HepG2 (cell line): ENCODE measurements around the gene WTAP. TPM values are rescaled to one million over a fixed set of nuclear protein-coding genes. Genes with fewer than 3 reads are reported as not detected.

Experiments
- ARID2 ChIP-seq: sonication (generic); formaldehyde crosslinking; IDR thresholded peaks from 2 replicates; pipeline ENCODE4 v1.8.1; 2022; ENCODE audit warnings: mild to moderate bottlenecking, missing genetic modification reagents, borderline replicate concordance
- BORCS8-MEF2B ChIP-seq: sonication (generic); formaldehyde crosslinking; IDR thresholded peaks from 2 replicates; pipeline ENCODE4 v1.8.0; 2022; ENCODE audit warnings: mild to moderate bottlenecking, missing genetic modification reagents
- CCDC6 ChIP-seq: sonication (generic); formaldehyde crosslinking; IDR thresholded peaks from 2 replicates; pipeline ENCODE4 v1.8.1; 2022; ENCODE audit warnings: mild to moderate bottlenecking, missing genetic modification reagents, moderate library complexity
- GABPA ChIP-seq, 2 experiments: IDR thresholded peaks; 2 replicates each; pipeline ENCODE4 v1.6.1; 2011 to 2016; ENCODE audit warnings: low read depth in 2 of 2, low read length in 1 of 2, missing biosample characterization in 1 of 2, missing genetic modification characterization in 1 of 2
- GATAD2A ChIP-seq: IDR thresholded peaks from 2 replicates; pipeline ENCODE4 v1.6.1; 2016
- HNF4A ChIP-seq: sonication (generic); formaldehyde crosslinking; IDR thresholded peaks from 2 replicates; pipeline ENCODE4 v1.4.0; 2020; ENCODE audit warnings: missing genetic modification reagents
- KLF9 ChIP-seq: IDR thresholded peaks from 2 replicates; pipeline ENCODE4 v1.6.1; 2016; ENCODE audit warnings: low read depth
- MBD4 ChIP-seq: IDR thresholded peaks from 2 replicates; pipeline ENCODE4 v1.6.1; 2012; ENCODE audit warnings: low read length, inconsistent platforms, borderline replicate concordance
- MED1 ChIP-seq: sonication (generic); formaldehyde crosslinking; IDR thresholded peaks from 2 replicates; pipeline ENCODE4 v1.4.0; 2020; ENCODE audit warnings: missing genetic modification reagents
- MEF2D ChIP-seq: sonication (generic); formaldehyde crosslinking; IDR thresholded peaks from 2 replicates; pipeline ENCODE4 v1.5.1; 2020; ENCODE audit warnings: mild to moderate bottlenecking, missing genetic modification reagents
- MIXL1 ChIP-seq: IDR thresholded peaks from 2 replicates; pipeline ENCODE4 v1.6.1; 2016
- NCOA5 ChIP-seq: sonication (generic); formaldehyde crosslinking; IDR thresholded peaks from 2 replicates; pipeline ENCODE4 v1.4.0; 2020; ENCODE audit warnings: missing genetic modification reagents
- NR2F6 ChIP-seq, 2 experiments: IDR thresholded peaks; 2 replicates each; pipeline ENCODE4 v1.6.1; 2016; ENCODE audit warnings: antibody characterized with exemption in 1 of 2, mild to moderate bottlenecking in 1 of 2
- PITX1 ChIP-seq: sonication (generic); formaldehyde crosslinking; IDR thresholded peaks from 2 replicates; pipeline ENCODE4 v1.5.1; 2020; ENCODE audit warnings: mild to moderate bottlenecking, missing genetic modification reagents
- POLR2A ChIP-seq, 2 experiments: IDR thresholded peaks; 2 replicates each; pipeline ENCODE4 v1.6.1; 2011; ENCODE audit warnings: low read depth in 2 of 2, low read length in 2 of 2, mild to moderate bottlenecking in 1 of 2, moderate library complexity in 1 of 2; ENCODE audit not compliant: insufficient read depth in 1 of 2
- THAP11 ChIP-seq: IDR thresholded peaks from 2 replicates; pipeline ENCODE4 v1.6.1; 2016; ENCODE audit warnings: missing biosample characterization, missing genetic modification reagents
- YEATS4 ChIP-seq: sonication (generic); formaldehyde crosslinking; IDR thresholded peaks from 2 replicates; pipeline ENCODE4 v1.4.0; 2020; ENCODE audit warnings: missing genetic modification reagents, borderline replicate concordance
- ZNF296 ChIP-seq: sonication (generic); formaldehyde crosslinking; conservative IDR thresholded peaks from 2 replicates; pipeline ENCODE4 v1.5.0; 2020; ENCODE audit warnings: mild to moderate bottlenecking, missing genetic modification reagents
- ZNF431 ChIP-seq: sonication (generic); formaldehyde crosslinking; IDR thresholded peaks from 2 replicates; pipeline ENCODE4 v1.9.0; 2022; ENCODE audit warnings: missing genetic modification reagents, low read depth, mild to moderate bottlenecking, borderline replicate concordance
- ZNF501 ChIP-seq: sonication (generic); formaldehyde crosslinking; IDR thresholded peaks from 2 replicates; pipeline ENCODE4 v1.5.1; 2020; ENCODE audit warnings: mild to moderate bottlenecking, moderate library complexity, missing genetic modification reagents
- polyA plus RNA-seq, 8 experiments: library from polyadenylated mRNA; depleted of rRNA in 3 of 8; stranded (reverse) in 7 of 8; unstranded in 1 of 8; fragments of >200 nt; fragmentation: Illumina TruSeq in 4 of 8; extraction: Trizol in 4 of 8; gene quantifications; 2 replicates each; pipeline versions ENCODE4 v1.2.1 to v1.2.3, GENCODE V29; 2011 to 2016; ENCODE audit warnings: low read depth in 4 of 8, missing spikeins in 1 of 8, mixed read lengths in 1 of 8; ENCODE audit not compliant: insufficient read depth in 1 of 8
- total RNA-seq, 5 experiments: library from RNA; depleted of rRNA; stranded (reverse); fragments of >200 nt; fragmentation: Illumina TruSeq; extraction: Trizol; gene quantifications; 2 replicates each; pipeline ENCODE4 v1.2.3, GENCODE V29; 2016; ENCODE audit warnings: low read depth in 1 of 5
- TF ChIP-seq, protein P1 (sequence below): IDR thresholded peaks from 2 replicates; pipeline ENCODE4 v1.6.1; 2016; ENCODE audit warnings: control low read depth
- TF ChIP-seq, protein P2 (sequence below): sonication (generic); formaldehyde crosslinking; IDR thresholded peaks from 2 replicates; pipeline ENCODE4 v1.4.0; 2020; ENCODE audit warnings: missing genetic modification reagents
- TF ChIP-seq, protein P3 (sequence below): sonication (generic); formaldehyde crosslinking; IDR thresholded peaks from 2 replicates; pipeline ENCODE4 v1.4.0; 2020; ENCODE audit warnings: missing genetic modification reagents, mild to moderate bottlenecking, borderline replicate concordance
- TF ChIP-seq, protein P4 (sequence below): sonication (generic); formaldehyde crosslinking; IDR thresholded peaks from 2 replicates; pipeline ENCODE4 v1.5.0; 2020; ENCODE audit warnings: mild to moderate bottlenecking, missing genetic modification reagents, moderate library complexity

WTAP gene
- total and polyA plus RNA-seq, 2 of the 13 experiments (the other 11 are each of a cell fraction or from before 2014, with no cell fraction given), result 31.6 to 167 TPM

DNA sequence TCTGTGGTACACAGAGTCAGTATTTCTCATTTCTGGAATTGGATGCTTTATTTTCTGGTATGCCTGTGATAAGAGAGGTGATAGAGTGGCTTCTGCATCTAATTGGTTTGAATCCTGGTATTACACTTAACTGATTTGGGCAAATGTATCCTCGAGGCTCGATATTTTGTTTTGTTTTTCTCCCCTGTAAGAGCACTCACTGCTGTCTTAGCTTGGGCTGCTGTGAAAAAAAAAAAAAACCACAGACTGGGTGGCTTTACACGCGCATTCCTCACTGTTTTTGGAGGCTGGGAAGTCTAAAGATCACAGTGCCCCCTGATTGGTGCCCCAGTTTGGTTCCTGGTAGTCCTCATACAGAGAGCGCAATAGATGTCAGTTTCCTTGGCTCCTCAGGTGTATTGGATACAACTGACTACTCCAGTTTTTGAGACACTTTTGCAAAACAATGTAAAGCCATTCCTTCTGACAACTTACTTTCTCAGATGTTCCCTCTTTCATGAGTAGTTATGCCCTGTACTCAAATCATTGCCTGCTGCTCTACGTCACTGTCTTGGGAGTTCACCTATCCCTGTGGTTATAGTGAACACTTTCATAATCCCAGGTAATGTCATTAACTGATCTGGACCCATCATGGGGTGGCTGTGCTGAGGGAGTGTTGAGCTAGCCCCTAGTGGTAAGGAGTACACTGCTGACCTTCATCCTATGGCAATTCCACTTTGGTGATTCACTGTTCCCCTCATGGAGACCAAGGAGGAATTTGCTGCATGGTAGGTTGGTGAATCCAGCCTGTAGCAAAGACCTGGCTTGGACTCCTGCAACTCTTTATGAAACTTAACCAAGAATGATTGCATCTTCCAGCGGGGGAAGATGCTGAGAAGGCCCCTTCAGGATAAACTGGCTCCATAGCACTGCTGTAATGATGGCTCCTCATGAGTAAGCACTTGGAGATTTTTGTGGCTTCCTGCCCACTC is 31.0 kb downstream of the WTAP start (continued):
- no peak for TF ChIP-seq MEF2D (CRISPR knock-in tag)
- TF ChIP-seq MIXL1, result no peak
- TF ChIP-seq NCOA5 (CRISPR knock-in tag), result 0 out of 2 replicates have a peak, but pooled peaks have one; percentile 19
- TF ChIP-seq BORCS8-MEF2B (CRISPR knock-in tag), result peak; percentile 71; the same call in 1 of the 2 replicates
- TF ChIP-seq, protein P1, sequence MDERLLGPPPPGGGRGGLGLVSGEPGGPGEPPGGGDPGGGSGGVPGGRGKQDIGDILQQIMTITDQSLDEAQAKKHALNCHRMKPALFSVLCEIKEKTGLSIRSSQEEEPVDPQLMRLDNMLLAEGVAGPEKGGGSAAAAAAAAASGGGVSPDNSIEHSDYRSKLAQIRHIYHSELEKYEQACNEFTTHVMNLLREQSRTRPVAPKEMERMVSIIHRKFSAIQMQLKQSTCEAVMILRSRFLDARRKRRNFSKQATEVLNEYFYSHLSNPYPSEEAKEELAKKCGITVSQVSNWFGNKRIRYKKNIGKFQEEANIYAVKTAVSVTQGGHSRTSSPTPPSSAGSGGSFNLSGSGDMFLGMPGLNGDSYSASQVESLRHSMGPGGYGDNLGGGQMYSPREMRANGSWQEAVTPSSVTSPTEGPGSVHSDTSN (CRISPR knock-in tag), result no peak
- peak; percentile 59 for TF ChIP-seq PITX1 (CRISPR knock-in tag)
- TF ChIP-seq, protein P2, sequence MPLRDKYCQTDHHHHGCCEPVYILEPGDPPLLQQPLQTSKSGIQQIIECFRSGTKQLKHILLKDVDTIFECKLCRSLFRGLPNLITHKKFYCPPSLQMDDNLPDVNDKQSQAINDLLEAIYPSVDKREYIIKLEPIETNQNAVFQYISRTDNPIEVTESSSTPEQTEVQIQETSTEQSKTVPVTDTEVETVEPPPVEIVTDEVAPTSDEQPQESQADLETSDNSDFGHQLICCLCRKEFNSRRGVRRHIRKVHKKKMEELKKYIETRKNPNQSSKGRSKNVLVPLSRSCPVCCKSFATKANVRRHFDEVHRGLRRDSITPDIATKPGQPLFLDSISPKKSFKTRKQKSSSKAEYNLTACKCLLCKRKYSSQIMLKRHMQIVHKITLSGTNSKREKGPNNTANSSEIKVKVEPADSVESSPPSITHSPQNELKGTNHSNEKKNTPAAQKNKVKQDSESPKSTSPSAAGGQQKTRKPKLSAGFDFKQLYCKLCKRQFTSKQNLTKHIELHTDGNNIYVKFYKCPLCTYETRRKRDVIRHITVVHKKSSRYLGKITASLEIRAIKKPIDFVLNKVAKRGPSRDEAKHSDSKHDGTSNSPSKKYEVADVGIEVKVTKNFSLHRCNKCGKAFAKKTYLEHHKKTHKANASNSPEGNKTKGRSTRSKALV (CRISPR knock-in tag), result 0 out of 2 replicates have a peak, but pooled peaks have one; percentile 33
- TF ChIP-seq GATAD2A (CRISPR knock-in tag), result 0 out of 2 replicates have a peak, but pooled peaks have one; percentile 23
- no peak for TF ChIP-seq GABPA (IDR thresholded peaks at IDR 0.05; ENCODE audit: low read depth, low read length)
- TF ChIP-seq GABPA (CRISPR knock-in tag; IDR thresholded peaks at IDR 0.05; ENCODE audit: low read depth), result no peak
- TF ChIP-seq YEATS4, result no peak
- TF ChIP-seq HNF4A (CRISPR knock-in tag), result 0 out of 2 replicates have a peak, but pooled peaks have one; percentile 40
- peak; percentile 22; the same call in 1 of the 2 replicates for TF ChIP-seq MED1 (CRISPR knock-in tag)
- peak in 1 of 2 experiments; percentile 50; a peak in 1 of 4 replicates for TF ChIP-seq POLR2A (IDR thresholded peaks at IDR 0.05; ENCODE audit: insufficient read depth in 1 of 2, low read depth in 2 of 2, low read length in 2 of 2)
- peak; percentile 78; the same call in 1 of the 2 replicates for TF ChIP-seq ARID2 (CRISPR knock-in tag)
- TF ChIP-seq ZNF431 (CRISPR knock-in tag), result 0 out of 2 replicates have a peak, but pooled peaks have one; percentile 35
- 0 out of 2 replicates have a peak, but pooled peaks have one; percentile 25 for TF ChIP-seq ZNF296 (CRISPR knock-in tag)
- TF ChIP-seq, protein P3, sequence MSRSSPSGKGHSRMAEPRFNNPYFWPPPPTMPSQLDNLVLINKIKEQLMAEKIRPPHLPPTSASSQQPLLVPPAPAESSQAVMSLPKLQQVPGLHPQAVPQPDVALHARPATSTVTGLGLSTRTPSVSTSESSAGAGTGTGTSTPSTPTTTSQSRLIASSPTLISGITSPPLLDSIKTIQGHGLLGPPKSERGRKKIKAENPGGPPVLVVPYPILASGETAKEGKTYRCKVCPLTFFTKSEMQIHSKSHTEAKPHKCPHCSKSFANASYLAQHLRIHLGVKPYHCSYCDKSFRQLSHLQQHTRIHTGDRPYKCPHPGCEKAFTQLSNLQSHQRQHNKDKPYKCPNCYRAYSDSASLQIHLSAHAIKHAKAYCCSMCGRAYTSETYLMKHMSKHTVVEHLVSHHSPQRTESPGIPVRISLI (CRISPR knock-in tag), result peak; percentile 79
- no peak for TF ChIP-seq THAP11
- TF ChIP-seq NR2F6 (IDR thresholded peaks at IDR 0.05), result no peak
- no peak for TF ChIP-seq NR2F6 (CRISPR knock-in tag; IDR thresholded peaks at IDR 0.05)
- TF ChIP-seq MBD4, result peak; percentile 27; the same call in 1 of the 2 replicates
- peak; percentile 42; the same call in 1 of the 2 replicates for TF ChIP-seq ZNF501
- 0 out of 2 replicates have a peak, but pooled peaks have one; percentile 35 for TF ChIP-seq CCDC6 (CRISPR knock-in tag)
- TF ChIP-seq, protein P4, sequence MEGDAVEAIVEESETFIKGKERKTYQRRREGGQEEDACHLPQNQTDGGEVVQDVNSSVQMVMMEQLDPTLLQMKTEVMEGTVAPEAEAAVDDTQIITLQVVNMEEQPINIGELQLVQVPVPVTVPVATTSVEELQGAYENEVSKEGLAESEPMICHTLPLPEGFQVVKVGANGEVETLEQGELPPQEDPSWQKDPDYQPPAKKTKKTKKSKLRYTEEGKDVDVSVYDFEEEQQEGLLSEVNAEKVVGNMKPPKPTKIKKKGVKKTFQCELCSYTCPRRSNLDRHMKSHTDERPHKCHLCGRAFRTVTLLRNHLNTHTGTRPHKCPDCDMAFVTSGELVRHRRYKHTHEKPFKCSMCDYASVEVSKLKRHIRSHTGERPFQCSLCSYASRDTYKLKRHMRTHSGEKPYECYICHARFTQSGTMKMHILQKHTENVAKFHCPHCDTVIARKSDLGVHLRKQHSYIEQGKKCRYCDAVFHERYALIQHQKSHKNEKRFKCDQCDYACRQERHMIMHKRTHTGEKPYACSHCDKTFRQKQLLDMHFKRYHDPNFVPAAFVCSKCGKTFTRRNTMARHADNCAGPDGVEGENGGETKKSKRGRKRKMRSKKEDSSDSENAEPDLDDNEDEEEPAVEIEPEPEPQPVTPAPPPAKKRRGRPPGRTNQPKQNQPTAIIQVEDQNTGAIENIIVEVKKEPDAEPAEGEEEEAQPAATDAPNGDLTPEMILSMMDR, result peak; percentile 50
- no peak for TF ChIP-seq KLF9 (CRISPR knock-in tag)
